Femur (tissue), 1 donor: ENCODE data around the gene UBA1.

Experiments used
- DNase-seq: peaks from one replicate; pipeline ENCODE4 v3.0.0-alpha.2; 2017

The UBA1 gene

GRCh38 chrX:47193475-47194193 is at the start of gene UBA1:
UBA1 (plus strand) TSS chrX:47193829; CDS start chrX:47198803, 4,974 bp downstream.
- DNase-seq: peak; percentile 98

DNA sequence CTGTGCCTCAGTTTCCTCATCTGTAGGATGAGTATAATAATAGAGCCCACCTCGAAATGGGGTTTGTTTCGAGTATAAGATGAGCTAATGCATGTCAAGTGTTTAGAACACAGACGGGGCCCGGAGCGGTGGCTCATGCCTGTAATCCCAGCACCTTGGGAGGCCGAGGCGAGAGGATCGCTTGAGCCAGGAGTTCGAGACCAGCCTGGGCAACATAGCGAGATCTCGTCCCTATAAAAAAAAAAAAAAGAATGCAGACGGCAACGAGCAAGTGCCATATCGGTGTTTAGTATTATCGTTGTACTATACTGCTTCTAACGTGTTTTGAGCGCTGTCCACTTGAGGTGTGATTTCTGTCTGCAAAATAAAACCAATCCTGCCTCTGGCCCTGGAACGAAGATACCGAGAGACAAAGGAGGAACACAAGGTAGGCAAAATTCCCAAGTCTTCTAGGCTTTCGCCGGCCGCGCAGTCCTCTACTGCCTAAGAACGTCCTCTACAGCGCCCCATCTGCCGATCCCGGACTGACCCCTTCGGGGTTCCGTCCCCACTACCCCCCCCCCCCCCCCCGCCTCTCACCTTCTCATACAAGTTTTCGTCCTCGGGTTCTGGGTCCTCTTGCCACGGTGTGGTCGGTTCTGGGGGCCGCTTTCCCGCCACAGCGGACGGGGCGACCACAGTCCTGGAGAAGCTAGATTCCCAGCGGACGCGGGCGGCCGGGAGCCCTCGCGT is 49.6 kb upstream of the UBA1 start:
- DNase-seq: no peak

DNA sequence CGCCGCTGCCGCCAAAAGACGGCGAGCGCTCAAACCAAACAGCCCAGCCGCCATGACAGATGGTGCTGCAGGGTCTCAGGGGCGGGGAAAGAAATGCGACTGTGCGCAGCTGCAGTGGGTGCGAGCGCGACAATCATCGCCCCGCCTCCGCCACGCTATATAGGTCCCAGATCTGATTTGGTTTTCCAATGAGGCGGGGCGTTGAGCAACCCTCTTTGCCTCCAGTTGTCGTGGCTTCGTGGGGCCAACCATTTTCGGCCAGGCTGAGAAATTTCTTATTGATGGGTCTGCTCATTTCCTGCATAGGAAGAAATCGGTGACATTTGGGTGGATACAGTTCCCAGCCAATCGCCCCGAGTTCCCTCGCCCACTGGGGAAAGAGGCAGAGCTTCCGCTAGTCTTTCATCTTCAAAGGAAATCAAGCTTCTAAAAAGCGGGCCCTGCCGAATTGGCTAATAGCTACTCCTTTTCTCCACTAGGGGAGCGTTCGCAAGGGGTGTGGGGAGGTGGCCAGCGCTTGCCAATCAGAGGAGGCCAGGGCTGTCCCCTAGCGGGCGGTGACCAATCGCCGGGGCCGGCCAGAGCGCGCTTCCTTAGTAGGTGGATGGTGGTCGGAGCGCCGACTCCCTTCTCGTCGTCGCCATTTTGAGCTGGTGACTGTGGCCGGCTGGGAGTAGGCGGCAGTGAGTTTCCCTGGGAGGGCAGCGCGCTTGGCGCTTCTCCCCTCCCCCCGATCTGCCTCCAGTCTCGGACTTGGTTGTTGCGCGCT is 48.8 kb upstream of the UBA1 start, which contains the start of the genes NDUFB11 and RBM10:
Gene NDUFB11 (minus strand): TSS at position 77 of the 769 bp plus-strand sequence. CDS start 23 bp downstream, at position 54.
Gene RBM10 (plus strand): TSS at position 596 of the 769 bp plus-strand sequence. CDS start 2,261 bp downstream, outside the sequence.
- DNase-seq: peak; percentile 96

DNA sequence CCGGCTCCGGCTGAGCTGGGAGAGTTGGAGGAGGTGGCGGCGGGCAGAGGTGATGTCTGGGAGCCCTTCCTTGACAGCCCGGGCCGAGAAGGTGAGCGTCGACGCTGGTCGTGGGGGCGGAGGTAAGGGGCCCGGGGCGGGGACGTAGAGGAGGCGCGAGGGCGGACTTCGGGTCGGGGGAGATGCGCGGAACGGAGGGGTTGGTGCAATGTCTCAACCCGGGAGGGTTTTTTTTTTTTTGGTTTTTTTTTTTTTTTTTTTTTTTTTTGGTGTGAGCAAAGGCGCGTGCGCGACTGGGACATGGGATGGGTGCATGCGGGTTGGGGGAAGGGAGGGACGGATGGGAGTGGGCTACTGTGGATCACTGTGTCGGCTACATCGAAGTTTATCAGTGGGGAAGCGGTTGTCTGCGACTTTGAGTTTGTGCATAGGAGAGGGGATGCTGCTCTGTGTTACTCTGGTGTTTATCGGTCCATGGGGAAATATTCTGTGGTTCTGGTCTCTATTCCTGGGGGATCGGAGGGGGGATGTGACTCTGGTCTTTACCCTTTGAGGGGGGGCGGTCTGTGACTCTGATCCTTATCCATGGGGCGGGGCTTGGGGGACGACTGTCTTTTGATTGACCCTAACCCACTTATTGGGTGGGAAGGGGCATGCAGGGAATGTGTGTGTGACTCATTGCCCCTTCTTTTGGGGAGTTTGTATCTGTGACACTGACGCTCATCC is 48.1 kb upstream of the UBA1 start:
- no peak for DNase-seq

- no peak for DNase-seq
These were observed 47.3 kb upstream of the UBA1 start for GRCh38 chrX:47146121-47146935.

DNA sequence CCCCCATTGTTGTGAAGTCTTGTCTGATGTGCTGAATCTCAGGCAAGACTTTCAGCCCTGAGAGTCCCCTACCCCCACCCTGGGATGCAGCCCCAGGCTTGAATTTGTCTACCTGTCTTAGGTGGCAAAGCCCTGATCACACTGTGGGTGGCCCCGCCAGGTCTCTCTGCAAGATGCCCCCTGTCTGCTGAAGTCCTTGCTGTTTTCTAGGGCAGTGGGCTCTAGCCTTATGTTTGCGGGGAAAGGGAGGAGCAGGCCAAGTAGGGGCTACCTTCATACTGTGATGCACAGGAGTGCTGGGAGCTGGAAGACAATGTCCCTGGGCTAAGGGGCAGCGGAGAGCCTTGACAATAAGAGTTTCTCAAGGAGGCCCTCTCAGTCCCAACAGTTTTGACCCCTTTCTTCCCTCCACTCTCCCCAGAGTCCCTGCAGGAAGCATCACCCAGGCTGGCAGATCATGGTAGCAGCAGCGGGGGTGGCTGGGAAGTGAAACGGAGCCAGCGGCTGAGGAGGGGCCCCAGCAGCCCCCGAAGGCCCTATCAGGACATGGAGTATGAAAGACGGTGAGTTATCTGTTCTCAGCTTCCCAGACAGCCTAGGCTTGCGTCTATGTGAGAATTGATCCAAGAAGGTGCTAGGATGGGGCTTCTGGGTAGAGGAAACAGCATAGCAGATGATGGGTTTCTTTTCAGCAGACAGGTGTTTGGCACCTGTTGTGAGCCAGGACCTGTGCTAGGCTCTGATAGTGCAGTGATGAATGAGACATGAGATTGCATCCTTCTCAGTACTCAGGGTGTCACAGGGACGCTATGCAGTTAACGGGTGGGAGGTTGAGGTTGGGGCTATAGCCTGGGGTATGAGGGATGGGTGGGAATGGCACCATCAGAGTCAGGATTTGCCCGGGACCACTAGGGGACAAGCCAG is 46.4 kb upstream of the UBA1 start:
- DNase-seq: no peak

- no peak for DNase-seq
These were observed 44.7 kb upstream of the UBA1 start for GRCh38 chrX:47148946-47149345.

DNA sequence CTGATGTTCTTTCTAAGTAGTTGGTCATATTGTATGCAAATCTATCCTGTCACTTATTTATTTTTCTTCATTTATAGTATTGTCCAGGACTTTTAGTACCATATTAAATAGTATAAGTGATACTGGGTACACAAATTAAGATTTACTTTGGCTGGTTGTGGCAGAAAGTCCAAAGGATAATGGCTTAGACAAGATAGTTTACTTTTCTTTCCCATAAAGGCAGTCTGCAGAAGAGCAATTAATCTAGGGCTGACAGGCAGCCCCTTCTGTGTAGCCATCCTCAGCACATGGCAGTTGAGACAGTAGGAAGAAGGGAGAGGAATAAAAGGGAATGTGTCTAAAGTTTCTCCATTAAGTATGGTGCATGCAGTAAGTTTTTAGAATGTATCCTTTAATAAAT is 42.2 kb upstream of the UBA1 start:
- DNase-seq: no peak

GRCh38 chrX:47156611-47157520 is 36.8 kb upstream of the UBA1 start:
- no peak for DNase-seq

DNA sequence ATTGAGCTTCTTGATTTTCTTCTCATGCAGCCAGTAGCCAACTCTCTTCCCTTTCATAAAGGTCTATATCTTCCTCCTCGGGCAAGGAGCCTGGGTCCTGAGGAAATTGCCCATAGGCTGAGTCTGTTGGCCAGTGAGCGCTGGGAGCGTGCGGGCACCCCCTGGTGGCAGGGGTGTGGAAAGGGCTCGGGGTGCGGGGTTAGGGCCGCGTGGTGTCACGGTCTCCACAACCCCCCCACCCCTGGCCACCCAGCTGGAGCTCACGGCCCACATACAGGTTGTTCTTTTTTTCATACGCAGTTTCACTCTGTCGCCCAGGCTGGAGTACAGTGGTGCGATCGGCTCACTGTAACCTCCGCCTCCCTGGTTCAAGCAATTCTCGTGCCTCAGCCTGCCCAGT is 35.5 kb upstream of the UBA1 start:
- DNase-seq: no peak

- no peak for DNase-seq
These were observed 34.8 kb upstream of the UBA1 start for GRCh38 chrX:47158781-47159180.

DNA sequence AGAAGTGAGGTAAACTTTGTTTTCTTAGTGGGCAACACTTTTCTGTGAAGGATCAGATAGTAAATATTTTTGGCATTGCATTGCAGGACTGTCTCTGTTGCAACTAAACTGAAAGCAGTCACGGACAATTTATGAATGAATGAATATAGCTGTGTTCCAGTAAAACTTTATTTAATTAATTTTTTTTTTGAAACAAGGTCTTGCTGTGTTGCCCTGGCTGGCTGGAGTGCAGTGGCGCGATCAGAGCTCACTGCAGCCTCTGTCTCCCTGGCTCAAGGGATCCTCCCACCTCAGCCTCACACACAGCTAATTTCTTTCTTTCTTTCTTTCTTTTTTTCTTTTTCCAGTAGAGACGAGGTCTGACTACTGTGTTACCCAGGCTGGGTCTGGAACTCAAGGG is 32.8 kb upstream of the UBA1 start:
- no peak for DNase-seq

GRCh38 chrX:47162927-47163583 is 30.6 kb upstream of the UBA1 start:
- DNase-seq: no peak

- no peak for DNase-seq
These were observed 29.2 kb upstream of the UBA1 start for GRCh38 chrX:47164420-47164819.

- no peak for DNase-seq
These were observed 27.5 kb upstream of the UBA1 start for GRCh38 chrX:47166126-47166525.

GRCh38 chrX:47168495-47169073 is 25.0 kb upstream of the UBA1 start:
- no peak for DNase-seq

GRCh38 chrX:47169273-47169672 is 24.4 kb upstream of the UBA1 start:
- DNase-seq: no peak

DNA sequence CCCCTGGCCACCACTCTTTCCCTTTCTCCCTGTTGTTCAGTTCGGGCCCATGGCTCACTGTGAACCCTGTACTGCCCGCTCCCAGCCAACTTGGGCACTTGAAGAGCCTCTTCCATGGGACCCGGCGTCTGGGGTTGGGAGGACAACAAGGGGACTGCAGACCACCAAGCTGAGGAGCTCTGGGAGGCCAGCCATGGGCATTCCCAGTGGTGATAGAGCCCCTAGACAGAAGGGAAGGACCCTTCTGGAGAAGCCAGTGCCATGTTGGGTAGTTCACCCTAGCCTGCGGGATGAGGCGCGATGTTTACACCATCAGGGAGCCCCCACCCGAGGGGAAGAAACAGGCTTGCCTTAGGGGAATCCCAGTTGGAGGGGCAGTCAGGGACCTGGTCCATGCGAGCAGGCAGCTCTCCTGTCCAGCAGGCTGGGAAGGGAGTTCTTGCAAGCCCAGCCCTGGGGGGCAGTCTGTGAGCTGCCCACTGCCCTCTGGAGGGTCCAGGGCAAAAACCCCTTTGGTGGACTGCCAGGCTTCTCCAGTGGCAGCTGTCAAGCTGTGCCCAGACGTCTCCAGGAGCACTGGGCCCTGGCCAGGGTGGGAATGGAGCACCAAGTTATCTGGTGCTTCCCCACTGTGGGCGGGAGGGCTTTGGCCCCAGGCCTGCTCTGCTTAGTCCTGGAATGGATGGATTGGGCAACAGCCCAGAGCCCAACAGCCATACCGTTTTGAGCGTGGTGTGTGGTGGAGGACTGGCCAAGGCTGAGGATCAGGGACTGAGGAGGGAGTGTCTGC is 23.7 kb upstream of the UBA1 start:
- no peak for DNase-seq
